SK-N-SH treated with all-trans-retinoic acid at 6 μM for 48 hours (cell line): ENCODE data around the gene IL26.

ENCODE experiments used
- ATAC-seq: fragments of 200-7000 bp; cut with Tn5 transposase; 3 replicates; pipeline ENCODE4 v1.9.1; 2020; ENCODE audit warnings: mild to moderate bottlenecking, moderate library complexity
- ARNTL ChIP-seq: fragments of 450-650 bp; formaldehyde crosslinking; IDR thresholded peaks from 2 replicates; pipeline ENCODE4 v1.5.0; 2020; ENCODE audit warnings: low read depth, mild to moderate bottlenecking, moderate library complexity, borderline replicate concordance
- BACH2 ChIP-seq: fragments of 250-450 bp; sonication (Bioruptor Pico); IDR thresholded peaks from 2 replicates; pipeline ENCODE4 v1.9.0; 2021; ENCODE audit warnings: mild to moderate bottlenecking, borderline replicate concordance
- CSDC2 ChIP-seq: fragments of 250-450 bp; sonication (Bioruptor Pico); IDR thresholded peaks from 2 replicates; pipeline ENCODE4 v1.5.0; 2020; ENCODE audit warnings: mild to moderate bottlenecking, moderate library complexity
- CSRNP3 ChIP-seq: fragments of 250-450 bp; sonication (Bioruptor Pico); IDR thresholded peaks from 2 replicates; pipeline ENCODE4 v1.5.1; 2021; ENCODE audit warnings: mild to moderate bottlenecking, moderate library complexity
- ESRRG ChIP-seq: fragments of 250-450 bp; sonication (Bioruptor Pico); IDR thresholded peaks from 2 replicates; pipeline ENCODE4 v1.6.1; 2021; ENCODE audit warnings: mild to moderate bottlenecking
- ISL1 ChIP-seq: fragments of 250-450 bp; sonication (Bioruptor Pico); IDR thresholded peaks from 2 replicates; pipeline ENCODE4 v2.1.2; 2022; ENCODE audit warnings: mild to moderate bottlenecking, moderate library complexity
- OSR1 ChIP-seq: fragments of 250-450 bp; sonication (Bioruptor Pico); IDR thresholded peaks from 2 replicates; pipeline ENCODE4 v1.8.0; 2022; ENCODE audit warnings: moderate library complexity, mild to moderate bottlenecking, inconsistent platforms
- POU6F1 ChIP-seq: fragments of 250-450 bp; sonication (Bioruptor Pico); IDR thresholded peaks from 2 replicates; pipeline ENCODE4 v1.8.0; 2021; ENCODE audit warnings: low read depth, mild to moderate bottlenecking, moderate library complexity, borderline replicate concordance
- RARB ChIP-seq: fragments of 250-450 bp; sonication (Bioruptor Pico); IDR thresholded peaks from 2 replicates; pipeline ENCODE4 v1.8.0; 2021; ENCODE audit warnings: mild to moderate bottlenecking, moderate library complexity
- SNAI2 ChIP-seq: fragments of 250-450 bp; sonication (Bioruptor Pico); IDR thresholded peaks from 2 replicates; pipeline ENCODE4 v1.5.0; 2020; ENCODE audit warnings: mild to moderate bottlenecking, moderate library complexity
- TCF4 ChIP-seq: fragments of 250-450 bp; sonication (Bioruptor Pico); IDR thresholded peaks from 2 replicates; pipeline ENCODE4 v1.8.0; 2021; ENCODE audit warnings: mild to moderate bottlenecking, moderate library complexity, borderline replicate concordance
- TOX ChIP-seq: fragments of 250-450 bp; sonication (Bioruptor Pico); IDR thresholded peaks from 2 replicates; pipeline ENCODE4 v1.8.0; 2021; ENCODE audit warnings: mild to moderate bottlenecking, moderate library complexity, borderline replicate concordance
- TSHZ2 ChIP-seq: fragments of 250-450 bp; sonication (Bioruptor Pico); IDR thresholded peaks from 2 replicates; pipeline ENCODE4 v1.5.0; 2020; ENCODE audit warnings: mild to moderate bottlenecking, moderate library complexity
- ZFP3 ChIP-seq: fragments of 250-450 bp; sonication (Bioruptor Pico); IDR thresholded peaks from 2 replicates; pipeline ENCODE4 v1.5.0; 2020; ENCODE audit warnings: mild to moderate bottlenecking, moderate library complexity
- ZFP30 ChIP-seq: fragments of 450-650 bp; formaldehyde crosslinking; IDR thresholded peaks from 2 replicates; pipeline ENCODE4 v1.5.0; 2022; ENCODE audit warnings: mild to moderate bottlenecking, moderate library complexity
- ZNF565 ChIP-seq: fragments of 450-650 bp; formaldehyde crosslinking; conservative IDR thresholded peaks from 2 replicates; pipeline ENCODE4 v1.5.0; 2020; ENCODE audit warnings: low read depth, mild to moderate bottlenecking, moderate library complexity
- ZNF70 ChIP-seq: fragments of 450-650 bp; formaldehyde crosslinking; IDR thresholded peaks from 2 replicates; pipeline ENCODE4 v1.5.0; 2020; ENCODE audit warnings: mild to moderate bottlenecking, moderate library complexity
- ZNF8 ChIP-seq: fragments of 450-650 bp; formaldehyde crosslinking; IDR thresholded peaks from 2 replicates; pipeline ENCODE4 v1.5.0; 2020; ENCODE audit warnings: mild to moderate bottlenecking, moderate library complexity
- TF ChIP-seq, protein P1 (sequence below): fragments of 250-450 bp; sonication (Bioruptor Pico); IDR thresholded peaks from 2 replicates; pipeline ENCODE4 v1.5.1; 2020; ENCODE audit warnings: low read depth, mild to moderate bottlenecking, moderate library complexity
- TF ChIP-seq, protein P2 (sequence below): fragments of 250-450 bp; sonication (Bioruptor Pico); IDR thresholded peaks from 2 replicates; pipeline ENCODE4 v1.8.0; 2020; ENCODE audit warnings: mild to moderate bottlenecking, moderate library complexity, borderline replicate concordance

Gene IL26

DNA sequence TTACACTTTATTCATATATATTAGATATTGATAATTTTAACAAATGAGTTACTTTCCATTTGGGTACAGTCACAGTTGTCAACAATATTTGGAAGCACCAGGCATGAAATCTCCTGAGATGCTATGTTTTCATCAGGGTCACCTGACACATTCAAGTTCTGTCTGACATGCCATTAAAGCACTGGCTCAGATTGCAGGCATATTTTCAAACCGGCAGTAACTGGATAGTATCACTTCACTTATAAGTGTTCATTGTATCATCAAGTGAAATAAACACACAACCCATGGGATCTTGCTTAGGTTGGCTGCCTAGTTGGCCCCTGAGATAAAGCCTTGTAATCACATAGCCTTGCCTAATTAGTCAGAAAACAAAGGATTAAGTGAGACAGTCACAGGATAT is 70.8 kb downstream of the IL26 start:
- no peak for ATAC-seq
- TF ChIP-seq CSRNP3, result no peak
- no peak for TF ChIP-seq RARB (CRISPR knock-in tag)
- TF ChIP-seq SNAI2 (CRISPR knock-in tag), result no peak
- TF ChIP-seq ZNF70, result no peak
- TF ChIP-seq, protein P1, sequence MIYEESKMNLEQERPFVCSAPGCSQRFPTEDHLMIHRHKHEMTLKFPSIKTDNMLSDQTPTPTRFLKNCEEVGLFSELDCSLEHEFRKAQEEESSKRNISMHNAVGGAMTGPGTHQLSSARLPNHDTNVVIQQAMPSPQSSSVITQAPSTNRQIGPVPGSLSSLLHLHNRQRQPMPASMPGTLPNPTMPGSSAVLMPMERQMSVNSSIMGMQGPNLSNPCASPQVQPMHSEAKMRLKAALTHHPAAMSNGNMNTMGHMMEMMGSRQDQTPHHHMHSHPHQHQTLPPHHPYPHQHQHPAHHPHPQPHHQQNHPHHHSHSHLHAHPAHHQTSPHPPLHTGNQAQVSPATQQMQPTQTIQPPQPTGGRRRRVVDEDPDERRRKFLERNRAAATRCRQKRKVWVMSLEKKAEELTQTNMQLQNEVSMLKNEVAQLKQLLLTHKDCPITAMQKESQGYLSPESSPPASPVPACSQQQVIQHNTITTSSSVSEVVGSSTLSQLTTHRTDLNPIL (CRISPR knock-in tag), result no peak
- TF ChIP-seq ZNF565 (CRISPR knock-in tag), result no peak
- TF ChIP-seq BACH2 (CRISPR knock-in tag), result no peak
- no peak for TF ChIP-seq OSR1
- no peak for TF ChIP-seq ZFP30
- TF ChIP-seq ESRRG, result no peak
- no peak for TF ChIP-seq TCF4 (CRISPR knock-in tag)
- TF ChIP-seq POU6F1 (CRISPR knock-in tag), result no peak
- TF ChIP-seq, protein P2, sequence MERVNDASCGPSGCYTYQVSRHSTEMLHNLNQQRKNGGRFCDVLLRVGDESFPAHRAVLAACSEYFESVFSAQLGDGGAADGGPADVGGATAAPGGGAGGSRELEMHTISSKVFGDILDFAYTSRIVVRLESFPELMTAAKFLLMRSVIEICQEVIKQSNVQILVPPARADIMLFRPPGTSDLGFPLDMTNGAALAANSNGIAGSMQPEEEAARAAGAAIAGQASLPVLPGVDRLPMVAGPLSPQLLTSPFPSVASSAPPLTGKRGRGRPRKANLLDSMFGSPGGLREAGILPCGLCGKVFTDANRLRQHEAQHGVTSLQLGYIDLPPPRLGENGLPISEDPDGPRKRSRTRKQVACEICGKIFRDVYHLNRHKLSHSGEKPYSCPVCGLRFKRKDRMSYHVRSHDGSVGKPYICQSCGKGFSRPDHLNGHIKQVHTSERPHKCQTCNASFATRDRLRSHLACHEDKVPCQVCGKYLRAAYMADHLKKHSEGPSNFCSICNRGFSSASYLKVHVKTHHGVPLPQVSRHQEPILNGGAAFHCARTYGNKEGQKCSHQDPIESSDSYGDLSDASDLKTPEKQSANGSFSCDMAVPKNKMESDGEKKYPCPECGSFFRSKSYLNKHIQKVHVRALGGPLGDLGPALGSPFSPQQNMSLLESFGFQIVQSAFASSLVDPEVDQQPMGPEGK (CRISPR knock-in tag), result no peak
- no peak for TF ChIP-seq TOX (CRISPR knock-in tag)
- no peak for TF ChIP-seq ZNF8 (CRISPR knock-in tag)
- TF ChIP-seq ZFP3 (CRISPR knock-in tag), result no peak
- no peak for TF ChIP-seq ARNTL (CRISPR knock-in tag)
- TF ChIP-seq TSHZ2 (CRISPR knock-in tag), result no peak
- TF ChIP-seq ISL1, result no peak
- no peak for TF ChIP-seq CSDC2 (CRISPR knock-in tag)
